ENCODE results near the gene CNPY4.

The CNPY4 gene

DNA sequence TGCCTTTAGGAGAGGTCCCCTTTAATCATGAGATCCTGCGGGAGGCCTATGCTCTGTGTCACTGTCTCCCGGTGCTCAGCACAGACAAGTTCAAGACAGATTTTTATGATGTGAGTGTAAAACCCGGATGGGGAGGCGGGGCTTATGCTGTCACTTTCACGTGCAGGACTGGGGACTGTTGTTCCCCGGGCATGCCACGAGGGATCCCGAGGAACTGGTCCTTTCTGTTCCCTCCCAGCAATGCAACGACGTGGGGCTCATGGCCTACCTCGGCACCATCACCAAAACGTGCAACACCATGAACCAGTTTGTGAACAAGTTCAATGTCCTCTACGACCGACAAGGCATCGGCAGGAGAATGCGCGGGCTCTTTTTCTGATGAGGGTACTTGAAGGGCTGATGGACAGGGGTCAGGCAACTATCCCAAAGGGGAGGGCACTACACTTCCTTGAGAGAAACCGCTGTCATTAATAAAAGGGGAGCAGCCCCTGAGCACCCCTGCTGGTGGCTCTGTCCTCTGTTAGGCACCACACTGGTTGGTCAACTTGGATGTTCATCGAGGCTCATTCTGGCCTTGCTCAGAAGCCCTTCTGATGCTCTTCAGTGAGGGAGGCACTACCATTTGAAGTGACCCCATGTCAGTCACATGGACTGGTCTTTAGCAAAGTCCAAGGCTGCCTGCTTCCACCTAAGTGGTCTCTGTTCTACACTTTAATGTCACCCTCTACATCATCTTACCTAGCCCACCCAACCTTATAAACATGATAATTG is 27.8 kb upstream of the CNPY4 start:
- FAIRE-seq = no peak

DNA sequence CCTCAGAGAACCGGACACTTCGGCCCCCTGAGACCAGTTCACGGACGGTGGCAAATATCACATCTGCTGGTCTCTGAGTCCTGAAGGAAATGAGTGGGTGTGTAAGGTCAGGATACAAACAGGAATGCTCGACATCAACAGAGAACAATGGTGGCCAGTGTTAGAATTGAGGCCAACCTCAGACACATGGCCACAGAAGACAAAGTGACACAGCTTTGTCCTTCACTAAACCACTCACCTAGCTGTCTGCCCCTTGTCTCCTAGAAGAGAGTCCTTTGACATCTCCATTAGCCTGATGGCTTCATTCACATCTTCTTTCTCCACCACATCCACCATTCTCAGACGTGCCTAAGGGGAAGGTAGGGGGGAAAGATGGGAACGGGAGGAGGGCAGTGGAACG is 26.4 kb upstream of the CNPY4 start:
- no peak for FAIRE-seq

DNA sequence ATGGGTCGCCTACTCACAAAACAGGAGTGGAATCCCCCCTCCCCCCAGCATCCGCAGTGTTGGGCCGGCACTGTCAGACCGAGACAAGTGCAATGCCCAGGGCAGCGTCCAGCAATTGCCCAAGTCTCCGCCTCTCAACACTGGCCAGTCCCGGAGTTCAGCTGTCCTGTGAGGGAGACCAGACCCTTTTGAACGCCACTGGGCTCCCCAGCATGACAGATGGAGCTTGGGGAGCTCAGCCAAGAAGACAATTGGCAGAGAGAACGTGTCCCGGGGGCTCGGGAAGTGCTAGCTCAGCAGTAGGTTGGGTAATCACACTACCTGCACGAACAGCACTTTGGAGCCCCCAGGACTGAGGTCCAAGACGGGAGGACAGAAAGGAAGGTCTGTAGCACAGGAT is 25.9 kb upstream of the CNPY4 start:
- no peak for FAIRE-seq

DNA sequence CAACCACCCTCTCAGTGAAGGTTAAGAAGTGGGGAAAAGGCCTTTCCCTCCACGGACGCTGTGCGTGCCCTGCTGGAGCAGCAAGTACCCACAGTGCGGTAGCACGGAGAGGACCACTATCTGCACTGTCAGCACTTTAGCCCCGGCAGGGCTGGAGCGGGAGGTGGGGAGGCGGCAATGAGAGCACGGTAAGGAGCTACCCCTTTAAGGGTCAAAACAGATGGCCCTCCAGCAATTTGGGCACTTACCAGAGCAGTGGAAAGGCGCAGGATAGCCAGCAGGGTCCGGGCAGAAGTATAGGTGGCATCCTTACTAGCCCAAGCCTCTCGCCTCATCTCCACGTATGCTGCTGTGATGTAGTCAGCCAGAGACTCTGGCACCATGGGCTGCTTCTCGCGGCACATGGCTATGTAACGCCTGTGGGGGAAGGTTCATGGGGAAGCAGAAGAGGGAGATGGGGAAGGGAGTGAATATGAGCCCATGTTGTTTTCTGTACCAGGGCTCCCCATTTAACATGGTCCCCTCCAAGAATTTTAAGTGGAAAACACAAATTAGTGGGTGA is 25.4 kb upstream of the CNPY4 start:
- FAIRE-seq = no peak

DNA sequence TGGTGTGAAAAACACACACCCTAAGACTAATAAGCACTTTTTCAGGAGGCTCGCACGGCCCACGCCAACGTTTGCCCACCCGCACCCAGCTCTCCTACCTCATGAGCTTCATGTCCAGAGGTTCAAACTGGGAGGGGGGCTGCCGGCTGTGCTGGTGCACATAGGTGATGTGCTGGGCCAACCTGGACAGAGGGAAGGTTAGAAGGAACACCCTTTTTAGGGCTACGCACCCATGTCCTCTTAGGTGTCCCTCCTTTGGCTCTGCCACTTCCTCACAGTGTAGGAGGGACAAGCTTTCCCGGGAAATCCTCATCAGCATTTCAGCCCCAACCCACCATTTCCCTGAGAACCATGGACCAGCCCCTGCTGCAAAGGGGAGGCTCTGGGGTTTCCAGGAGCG is 24.1 kb upstream of the CNPY4 start:
- no peak for FAIRE-seq

DNA sequence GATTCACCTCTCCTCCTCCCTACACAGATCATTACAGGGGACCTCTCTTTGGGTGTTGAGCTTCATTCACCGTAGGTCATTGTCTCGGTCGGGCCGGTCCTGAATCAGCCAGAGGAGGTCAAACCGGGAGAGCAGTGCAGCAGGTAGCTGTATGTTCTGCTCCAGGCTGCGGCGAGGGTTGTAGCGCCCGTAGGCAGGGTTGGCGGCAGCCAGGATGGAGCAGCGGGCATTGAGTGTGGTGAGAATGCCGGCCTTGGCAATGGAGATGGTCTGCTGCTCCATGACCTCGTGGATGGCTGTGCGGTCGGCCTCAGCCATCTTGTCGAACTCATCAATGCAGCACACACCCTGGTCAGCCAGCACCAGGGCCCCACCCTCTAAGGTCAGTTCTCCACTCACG is 23.7 kb upstream of the CNPY4 start:
- FAIRE-seq = no peak

DNA sequence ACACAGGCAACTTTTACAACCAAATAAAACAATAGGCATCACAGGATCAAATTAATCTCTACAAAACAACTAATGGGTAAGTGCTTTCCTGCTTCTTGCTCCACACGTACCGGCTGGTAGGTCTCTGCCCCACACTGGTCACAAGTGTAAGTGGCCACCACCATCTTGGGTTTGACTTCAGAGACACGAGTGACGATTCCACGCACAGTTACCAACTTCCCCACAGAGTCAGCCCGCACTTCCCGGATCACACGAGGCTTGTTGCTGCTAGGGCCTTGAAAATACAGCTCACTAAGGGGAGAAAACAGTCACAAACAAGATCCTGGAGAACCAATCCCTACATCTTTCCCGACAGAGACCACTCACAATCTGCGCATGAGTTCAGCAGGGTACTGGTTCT is 20.5 kb upstream of the CNPY4 start:
- no peak for FAIRE-seq

DNA sequence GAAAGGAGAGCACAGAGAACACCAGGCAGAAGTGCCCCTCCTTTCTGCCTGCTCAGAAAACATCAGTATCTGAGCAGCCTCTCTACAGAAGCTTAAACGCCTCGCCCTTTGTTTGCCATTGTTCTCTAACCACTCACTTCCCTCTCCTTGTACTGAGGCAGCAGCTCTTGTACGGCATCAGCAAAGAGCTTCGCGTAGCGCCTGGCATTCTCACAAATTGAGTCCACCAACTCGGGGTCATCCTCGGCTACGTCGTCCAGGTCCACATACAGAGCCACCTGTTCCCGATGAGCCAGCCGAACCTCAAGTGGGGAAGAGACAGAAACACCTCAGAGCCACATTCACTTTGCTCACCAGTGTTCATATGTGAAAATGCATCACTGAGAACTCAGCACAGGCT is 20.0 kb upstream of the CNPY4 start:
- no peak for FAIRE-seq

DNA sequence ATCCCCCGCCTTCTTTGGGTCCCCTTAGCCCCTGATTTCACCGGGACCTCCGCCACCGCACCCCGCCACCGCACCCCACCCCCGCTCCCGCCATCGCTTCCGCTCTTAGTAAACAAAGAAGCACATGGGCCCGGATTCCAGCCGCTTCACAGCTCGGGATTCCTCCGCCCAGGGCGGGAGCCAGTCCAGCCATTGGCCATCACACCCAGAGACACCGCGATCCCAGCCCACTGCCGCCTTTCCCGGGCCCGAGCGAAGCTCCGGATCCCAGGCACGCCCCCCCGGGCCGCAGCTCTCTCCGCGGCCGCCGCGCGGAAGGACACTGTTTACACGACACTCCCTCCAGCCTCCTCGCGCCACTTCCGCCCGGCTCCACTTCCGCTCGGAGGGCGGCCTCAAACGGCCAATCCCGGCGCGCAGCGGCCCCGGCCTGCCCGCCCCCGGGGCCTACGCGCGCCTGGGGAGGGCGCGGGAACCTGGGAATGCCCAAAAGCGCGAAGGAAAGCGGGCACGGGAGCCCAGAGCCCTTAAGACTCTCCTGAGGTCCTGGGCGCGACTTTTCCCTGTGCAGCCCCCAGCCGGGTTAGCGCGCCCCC is 18.9 kb upstream of the CNPY4 start:
- no peak for FAIRE-seq

DNA sequence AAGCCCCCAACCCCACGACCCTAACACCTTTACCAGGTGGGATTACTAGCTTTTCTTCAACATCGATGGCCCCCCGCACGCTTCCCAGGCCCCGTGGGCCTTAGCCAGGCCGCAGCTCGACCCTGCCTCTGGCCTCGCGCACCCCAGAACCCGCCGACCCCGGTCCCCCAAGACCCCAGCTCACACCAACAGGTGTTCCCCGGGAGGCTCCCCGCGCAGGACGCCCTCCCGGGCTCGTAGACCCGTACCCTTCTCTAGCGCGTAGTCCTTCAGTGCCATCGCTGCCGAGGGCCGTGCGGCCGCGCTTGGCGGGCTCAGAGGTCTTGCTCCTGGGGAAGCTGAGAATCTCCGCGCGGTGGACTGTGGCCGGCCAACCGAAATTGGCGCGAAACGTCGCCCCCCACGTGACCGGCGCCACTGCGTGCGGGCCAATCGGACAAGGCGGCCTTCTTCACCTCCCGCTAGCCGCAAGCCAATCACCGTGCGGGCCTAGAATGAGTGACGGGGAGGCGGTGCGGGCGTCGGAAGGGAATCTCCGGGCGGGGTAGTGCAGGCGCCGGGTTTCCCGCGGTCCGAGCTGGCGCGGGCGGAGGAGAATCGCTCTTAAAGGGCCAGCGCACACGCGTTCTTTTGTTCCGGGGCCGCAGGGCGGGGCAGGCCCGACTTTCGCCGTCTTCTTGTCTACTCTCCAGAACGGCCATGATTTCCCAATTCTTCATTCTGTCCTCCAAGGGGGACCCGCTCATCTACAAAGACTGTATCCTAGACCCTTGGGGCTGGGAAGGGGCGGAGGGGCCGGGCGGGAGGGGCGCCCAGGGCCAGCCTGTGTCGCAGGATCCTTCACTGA is 18.2 kb upstream of the CNPY4 start, which contains the start of the genes AP4M1 and MCM7:
TSS of gene AP4M1 (plus strand) at position 628 of the 847 bp plus-strand sequence. CDS start at position 700, 72 bp downstream.
TSS of gene MCM7 (minus strand) at position 382 of the 847 bp plus-strand sequence. CDS start at position 279, 103 bp downstream.
- FAIRE-seq = peak; percentile 89

DNA sequence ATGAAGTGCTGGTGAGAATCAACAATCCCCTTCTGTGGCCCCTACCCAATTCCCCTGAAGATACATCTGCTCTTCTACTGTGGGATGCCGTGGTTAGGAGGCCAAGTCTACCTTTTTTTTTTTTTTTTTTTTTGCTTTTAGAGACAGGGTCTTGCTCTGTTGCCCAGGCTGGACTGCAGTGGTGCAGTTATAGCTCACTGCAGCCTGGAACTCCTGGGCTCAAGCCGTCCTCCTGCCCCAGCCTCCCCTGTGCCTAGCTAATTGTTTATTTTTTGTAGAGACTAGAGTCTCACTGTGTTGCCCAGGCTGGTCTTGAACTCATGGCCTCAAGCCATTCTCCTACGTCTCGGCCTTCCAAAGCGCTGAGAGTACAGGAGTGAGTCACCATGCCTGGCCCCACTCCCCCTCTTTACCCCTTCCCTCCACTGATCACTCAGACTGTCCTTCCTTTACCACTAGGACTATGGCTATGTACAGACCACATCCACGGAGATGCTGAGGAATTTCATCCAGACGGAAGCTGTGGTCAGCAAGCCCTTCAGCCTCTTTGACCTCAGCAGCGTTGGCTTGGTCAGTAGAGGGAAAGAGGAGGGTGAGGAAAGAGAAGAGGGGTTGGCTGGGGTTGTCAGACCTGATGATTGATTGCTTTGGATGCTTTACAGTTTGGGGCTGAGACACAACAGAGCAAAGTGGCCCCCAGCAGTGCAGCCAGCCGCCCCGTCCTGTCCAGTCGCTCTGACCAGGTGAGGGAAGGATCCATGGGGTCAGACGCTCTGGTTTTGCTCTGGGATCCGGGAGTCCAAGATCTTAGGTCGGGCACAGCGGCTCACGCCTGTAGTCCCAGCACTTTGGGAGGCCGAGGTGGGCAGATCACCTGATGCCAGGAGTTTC is 16.2 kb upstream of the CNPY4 start:
- no peak for FAIRE-seq

DNA sequence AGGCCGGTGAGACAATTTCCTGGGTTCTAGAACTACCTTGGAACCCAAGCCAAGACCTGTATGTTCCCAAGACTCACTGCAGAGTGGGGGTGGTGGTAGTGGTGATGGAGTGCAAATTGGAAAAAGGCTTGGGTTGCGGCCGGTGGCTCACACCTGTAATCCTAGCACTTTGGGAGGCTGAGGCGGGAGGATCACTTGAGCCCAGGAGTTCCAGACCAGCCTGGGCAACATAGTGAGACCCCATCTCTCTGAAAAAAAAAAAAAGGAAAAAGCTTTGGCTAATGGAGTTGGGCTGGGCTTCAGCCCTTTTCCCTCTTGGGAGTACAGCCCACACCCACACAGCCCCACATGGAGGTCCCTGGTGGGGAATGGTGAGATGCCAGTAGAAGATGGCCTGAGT is 13.9 kb upstream of the CNPY4 start:
- no peak for FAIRE-seq

DNA sequence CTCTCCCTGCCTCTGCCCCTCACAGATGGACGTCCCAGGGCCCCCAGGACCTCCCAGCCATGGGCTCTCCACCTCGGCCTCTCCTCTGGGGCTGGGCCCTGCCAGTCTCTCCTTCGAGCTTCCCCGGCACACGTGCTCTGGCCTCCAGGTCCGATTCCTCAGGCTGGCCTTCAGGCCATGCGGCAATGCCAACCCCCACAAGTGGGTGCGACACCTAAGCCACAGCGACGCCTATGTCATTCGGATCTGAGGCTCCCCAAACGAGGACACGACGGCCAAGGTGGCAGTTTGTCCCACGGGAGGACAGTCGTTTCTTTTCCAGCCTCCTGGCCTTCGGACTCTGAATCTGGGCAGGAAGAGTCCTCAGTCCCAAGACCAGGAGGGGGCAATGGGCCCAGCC is 12.8 kb upstream of the CNPY4 start:
- no peak for FAIRE-seq

DNA sequence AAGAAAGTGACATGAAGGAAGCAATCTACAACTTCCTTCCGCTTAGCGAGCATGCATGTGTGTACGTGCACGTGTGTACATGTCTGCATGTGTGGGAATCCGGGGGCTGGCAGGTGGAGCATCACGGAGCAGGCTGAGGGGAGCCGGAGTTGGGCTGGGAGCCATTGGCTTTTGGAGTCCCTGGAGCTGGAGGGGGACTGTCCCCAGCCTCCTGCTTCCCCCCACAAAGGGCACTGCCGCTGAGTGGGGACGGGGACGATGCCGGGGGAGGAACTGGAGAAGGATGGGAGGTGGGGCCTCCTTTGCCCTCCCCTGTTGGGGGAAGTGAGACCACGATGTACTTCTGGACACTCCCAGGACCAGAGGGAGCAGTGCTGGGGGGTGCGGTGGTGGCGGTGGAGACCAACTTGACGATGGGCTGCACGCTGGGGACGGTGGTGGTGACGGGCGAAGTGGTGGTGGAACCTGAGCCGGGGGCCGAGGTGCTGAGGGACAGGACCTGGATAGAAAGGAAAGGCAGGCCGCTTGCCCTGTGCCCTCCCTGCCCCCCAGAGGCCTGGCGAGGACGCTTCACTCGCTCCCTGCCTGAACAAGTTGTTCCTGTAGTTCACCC is 12.2 kb upstream of the CNPY4 start:
- FAIRE-seq = no peak

DNA sequence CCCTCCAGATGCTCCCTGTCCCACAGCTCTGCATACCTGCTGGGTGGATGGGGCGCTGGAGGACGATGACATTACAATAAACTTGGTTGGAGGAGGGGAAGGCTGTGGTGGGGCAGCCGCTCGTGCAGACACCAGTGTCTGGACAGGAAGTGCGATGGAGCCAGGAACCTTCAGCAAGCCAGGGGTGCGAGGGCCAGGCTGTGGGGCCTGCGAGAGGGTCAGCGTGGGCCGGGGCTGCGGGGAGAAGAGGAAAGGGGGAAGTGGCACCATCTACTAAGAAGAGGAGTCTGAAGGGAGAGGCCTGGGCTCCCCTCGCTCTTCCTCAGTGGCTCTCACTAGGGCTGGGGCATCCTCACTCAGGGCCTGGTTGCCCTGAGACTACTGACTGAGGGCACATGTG is 11.5 kb upstream of the CNPY4 start:
- no peak for FAIRE-seq

DNA sequence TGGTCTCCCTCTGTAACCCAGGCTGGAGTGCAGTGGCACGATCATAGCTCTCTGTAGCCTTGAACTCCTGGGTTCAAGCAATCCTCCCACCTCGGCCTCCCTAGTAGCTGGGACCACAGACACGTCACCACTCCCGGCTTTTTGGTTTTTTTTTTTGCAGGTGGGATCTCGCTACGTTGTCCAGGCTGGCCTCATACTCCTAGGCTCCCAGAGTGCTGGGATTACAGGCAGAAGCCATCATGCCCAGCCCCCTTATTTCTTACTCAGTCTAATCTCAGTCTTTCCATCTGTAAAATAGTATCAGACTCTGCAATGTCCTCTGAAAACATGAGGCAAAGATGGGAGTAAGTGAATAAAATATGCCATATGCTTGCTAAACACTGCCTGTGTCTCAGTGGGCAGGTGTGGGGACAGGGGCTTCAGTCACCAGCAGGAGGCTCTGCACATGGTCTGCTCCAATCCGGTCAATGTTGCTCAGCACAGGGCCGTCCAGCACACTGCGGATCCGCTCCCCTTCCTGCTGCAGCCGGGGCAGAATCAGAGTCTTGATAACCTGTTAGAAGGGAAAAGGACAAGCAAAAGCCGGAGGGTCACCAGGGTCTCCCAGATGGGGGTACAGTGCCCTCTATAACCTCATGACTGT is 9.8 kb upstream of the CNPY4 start:
- FAIRE-seq = no peak

DNA sequence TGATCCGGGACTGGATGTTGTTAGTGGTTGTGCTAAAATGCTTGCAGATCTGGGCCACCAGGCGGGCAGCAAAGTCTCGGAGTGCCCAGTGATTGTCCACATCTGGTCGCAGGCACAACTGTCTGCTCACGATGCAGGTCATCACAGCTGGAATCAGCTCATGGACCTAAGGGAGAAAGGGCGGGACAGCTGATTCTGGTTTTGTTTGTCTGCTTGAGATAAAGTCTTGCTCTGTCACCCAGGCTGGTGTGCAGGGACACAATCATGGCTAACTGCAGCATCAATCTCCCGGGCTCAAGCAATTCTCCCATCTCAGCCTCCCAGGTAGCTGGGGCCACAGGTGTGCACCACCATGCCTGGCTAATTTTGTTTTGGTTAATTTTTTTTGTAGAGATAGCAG is 8.3 kb upstream of the CNPY4 start:
- no peak for FAIRE-seq

DNA sequence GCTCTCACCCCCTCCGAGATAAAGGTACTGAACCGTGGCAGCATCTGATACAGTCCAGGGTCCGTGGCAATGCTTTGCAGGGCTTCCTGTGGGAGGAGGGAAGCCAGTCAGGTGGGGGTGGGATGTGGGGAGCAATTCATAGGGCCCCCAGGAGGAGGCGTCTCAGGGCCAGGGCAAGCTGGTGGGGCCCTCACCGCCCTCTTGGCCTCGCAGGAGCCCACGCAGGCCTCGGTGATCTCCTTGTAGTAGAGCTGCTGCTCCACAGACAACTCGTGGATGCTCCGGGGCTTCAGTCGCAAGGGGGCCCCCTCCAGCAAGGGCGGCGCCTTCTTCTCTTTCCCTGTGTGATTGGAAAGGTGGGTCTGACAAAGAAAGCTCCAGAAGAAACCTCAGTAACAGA is 7.5 kb upstream of the CNPY4 start:
- FAIRE-seq = no peak

DNA sequence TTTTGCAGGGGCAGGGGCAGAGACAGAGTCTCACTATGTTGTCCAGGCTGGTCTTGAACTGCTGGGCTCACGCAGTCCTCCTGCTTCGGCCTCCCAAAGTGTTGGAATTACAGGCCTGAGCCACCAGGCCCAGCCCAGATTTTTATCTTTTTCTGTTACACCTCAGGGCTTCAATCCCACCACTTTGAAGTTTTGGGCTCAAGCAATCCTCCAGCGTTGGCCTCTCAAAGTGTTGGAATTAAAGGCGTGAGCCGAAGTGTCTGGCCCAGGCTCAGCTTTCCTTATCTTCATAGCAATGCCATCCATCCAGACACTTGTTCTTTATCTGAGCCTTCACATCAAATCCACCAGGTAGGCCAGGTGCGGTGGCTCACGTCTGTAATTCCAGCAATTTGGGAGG is 4.4 kb upstream of the CNPY4 start:
- FAIRE-seq = no peak

DNA sequence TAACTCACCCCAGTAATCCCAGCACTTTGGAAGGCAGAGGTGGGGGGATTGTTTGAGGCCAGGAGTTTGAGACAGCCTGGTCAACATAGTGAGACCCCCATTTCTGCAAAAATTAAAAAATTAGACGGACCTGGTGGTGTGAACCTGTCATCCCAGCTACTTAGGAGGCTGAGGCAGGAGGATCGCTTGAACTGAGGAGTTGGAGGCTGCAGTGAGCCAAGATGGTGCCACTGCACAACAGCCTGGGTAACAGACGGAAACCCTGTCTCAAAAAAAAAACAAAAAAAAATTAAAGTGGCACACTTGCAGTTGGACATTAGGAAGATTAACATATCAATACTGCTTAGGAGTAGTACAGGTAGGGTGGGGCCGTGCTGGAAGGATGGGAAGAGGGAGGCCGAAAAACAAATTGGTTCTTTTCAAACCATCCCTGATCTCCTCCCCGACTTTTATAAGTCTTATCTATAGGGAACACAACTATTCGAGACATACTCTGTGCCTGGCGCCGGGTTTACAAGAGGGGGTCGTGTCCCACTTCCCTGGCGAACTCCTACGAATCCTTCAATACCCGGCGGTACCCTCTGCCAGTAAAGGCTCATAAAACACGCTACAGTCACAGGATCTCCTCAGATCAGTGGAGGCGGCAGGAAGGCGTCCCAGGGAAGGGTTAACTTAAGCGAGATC is 904 bp upstream of the CNPY4 start:
- no peak for FAIRE-seq
